ENCODE measurements around the gene GPATCH4.

DNA sequence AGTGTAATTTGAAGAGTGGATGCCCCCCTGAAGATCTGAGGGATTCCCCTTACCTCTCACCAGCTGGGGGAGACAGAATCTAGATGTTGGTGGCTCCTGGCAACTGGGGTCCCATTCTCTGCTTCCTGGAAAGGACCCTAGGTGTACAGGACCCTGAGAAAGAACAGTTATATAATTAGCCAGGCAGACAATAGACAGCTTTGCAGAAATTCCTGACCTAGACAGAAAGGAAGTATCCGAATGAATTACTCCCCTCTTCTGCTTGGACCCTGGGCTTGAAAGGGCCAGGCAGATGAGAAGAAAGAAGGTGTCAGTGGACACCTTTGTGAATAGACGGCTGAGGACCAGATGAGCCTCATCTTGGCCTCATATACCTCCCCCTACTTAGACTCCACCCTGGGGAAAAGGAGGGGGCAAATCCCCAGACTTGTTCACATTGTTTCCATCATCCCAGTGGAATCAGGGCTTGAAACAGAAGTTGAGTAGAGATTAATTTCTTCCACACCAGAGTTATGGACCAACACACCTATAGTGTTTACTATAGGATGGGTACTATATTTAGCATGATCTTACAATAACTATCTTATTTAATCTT is 27.1 kb downstream of the GPATCH4 start:
- TF ChIP-seq SREBF1 (IDR thresholded peaks at IDR 0.05; ENCODE audit: low read length) = no peak
- TF ChIP-seq SIN3A (IDR thresholded peaks at IDR 0.05; ENCODE audit: low read depth, low read length) = no peak
- TF ChIP-seq FOS (IDR thresholded peaks at IDR 0.05; ENCODE audit: borderline replicate concordance, extremely low read depth, insufficient read length) = no peak
- TF ChIP-seq, protein P1, sequence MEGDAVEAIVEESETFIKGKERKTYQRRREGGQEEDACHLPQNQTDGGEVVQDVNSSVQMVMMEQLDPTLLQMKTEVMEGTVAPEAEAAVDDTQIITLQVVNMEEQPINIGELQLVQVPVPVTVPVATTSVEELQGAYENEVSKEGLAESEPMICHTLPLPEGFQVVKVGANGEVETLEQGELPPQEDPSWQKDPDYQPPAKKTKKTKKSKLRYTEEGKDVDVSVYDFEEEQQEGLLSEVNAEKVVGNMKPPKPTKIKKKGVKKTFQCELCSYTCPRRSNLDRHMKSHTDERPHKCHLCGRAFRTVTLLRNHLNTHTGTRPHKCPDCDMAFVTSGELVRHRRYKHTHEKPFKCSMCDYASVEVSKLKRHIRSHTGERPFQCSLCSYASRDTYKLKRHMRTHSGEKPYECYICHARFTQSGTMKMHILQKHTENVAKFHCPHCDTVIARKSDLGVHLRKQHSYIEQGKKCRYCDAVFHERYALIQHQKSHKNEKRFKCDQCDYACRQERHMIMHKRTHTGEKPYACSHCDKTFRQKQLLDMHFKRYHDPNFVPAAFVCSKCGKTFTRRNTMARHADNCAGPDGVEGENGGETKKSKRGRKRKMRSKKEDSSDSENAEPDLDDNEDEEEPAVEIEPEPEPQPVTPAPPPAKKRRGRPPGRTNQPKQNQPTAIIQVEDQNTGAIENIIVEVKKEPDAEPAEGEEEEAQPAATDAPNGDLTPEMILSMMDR (IDR thresholded peaks at IDR 0.05 in 2 of 3, conservative IDR thresholded peaks at IDR 0.05 in 1 of 3; ENCODE audit: control insufficient read depth in 2 of 3, extremely low read depth in 1 of 3, insufficient read depth in 1 of 3, low read depth in 3 of 3, low read length in 3 of 3) = no peak
